Globus pallidus (tissue), 1 donor: ENCODE results near the gene CFAP99.
A peak's percentile ranks its signal among the peaks of the same experiment; 100 is the strongest.
"Not testable (repeated sequence)": the region's sequence is repeated elsewhere in the genome, so short reads cannot be mapped to it uniquely, and the experiment has no call there.

Experiments used
- DNase-seq: peaks from one replicate; pipeline ENCODE4 v3.0.0-alpha.2; 2015; ENCODE audit warnings: low spot score

CFAP99 gene

DNA sequence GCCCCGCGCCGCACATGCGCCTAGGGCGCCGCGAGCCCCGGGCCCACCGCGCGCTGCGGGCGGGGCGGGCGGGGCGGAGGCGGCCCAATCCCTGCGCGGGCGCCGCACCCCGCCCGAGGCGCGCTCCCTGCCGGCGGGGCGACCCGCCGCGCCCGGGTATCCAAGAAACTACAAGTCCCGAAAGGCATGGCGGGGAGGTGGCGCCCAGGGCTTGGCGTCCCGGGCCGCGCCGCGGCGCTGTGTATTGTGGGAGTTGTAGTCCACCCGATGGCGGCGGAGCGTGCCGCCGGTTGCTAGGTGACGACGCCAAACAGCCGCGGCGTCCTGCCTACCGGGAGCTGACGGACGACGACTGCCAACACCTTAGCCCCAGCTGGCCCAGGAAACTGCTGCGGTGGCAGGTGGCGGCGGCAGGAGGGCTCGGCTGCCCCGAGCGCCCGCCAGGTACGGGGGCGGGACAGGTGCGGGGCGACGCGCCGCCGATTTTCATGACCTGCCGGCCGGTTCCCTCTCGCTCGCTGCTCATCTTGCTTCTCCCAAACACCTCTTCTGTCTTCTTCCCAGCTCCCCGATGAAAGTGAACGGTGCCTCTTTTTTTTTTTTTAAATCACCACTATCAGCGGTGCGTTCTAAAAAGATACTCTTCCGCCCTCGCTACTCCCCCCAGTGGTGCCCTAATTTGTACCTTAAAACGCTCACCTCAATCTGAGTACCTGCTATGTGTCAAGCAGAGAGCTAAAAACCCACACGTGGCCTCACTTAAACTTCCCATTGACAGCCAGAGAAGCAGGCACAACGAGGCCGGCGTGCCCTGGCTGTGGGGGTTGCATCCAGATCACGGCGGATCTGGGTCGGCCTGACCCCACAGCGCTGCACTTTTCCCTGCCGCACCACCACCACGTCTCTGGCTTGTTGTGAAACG, at the start of gene CFAP99:
TSS of gene CFAP99 (plus strand) at position 306 of the 922 bp plus-strand sequence.
- DNase-seq = peak; percentile 93

DNA sequence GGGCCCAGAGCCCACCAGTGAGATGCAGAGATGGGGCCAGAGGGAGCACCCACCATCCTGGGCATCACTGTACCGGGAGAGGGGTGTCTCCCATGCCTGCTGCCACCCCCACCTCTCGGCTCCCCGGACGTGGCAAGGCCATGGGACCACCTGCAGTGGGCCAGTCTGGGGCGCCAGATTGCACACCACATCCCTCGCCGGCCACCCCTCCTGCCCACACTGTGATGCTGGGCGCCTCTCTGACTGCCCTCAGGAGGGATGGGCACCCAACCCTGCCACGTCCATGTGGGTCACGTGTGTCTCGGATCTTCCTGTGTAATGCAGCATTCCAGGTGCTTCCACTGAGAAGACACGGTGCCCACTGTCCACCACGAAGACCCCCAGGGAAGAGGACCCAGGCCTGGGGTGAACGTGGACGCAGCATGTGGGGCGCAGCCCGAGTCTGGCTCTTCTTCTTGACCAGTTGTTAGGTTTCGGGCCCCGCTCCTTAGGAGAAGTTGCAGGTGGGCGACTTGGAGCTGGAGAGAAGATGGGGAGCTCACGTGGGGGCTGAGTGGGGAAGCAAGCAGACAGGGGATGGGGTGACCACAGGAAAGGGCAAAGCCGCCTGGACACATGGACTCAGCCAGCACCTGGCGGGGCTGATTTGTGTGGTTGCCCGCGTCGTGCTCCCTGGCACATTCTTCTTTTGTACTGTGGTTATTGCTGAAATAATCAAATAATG, 48.0 kb upstream of the CFAP99 start:
- DNase-seq = no peak

DNA sequence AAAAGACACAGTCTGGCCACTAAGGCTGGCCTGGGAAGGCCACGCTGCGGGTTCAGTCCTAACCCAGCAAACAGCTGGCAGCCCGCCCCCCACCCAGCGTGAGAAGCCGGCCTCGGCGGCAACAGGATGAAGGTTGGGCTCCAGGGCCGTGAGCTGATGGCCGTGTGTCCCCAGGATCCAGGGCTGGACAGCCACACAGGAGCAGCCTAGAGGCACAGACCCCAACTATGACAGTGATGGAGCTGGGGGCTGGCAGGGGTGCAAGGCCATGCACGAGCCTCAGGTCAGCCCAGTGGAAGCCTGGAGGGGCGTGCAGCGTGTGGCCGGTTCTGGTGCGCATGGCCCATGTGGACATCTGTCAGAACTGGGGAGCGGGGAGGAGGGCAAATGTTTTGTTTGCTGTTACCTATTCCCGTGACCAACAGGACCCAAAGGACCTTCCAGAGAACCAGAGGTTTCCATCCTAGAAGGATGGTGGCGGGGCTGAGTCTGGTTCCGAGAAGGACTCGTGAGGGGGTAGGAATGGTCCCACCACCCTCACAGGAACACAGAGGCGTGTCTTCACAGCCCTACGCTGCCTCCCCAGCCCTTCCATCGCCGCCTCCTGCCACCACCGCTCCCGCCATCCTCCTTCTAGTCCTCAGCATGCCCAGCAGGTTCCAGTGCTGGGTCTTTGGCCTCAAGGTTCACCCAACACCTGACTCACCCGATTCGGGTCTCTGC, 46.8 kb upstream of the CFAP99 start:
- DNase-seq = no peak

DNA sequence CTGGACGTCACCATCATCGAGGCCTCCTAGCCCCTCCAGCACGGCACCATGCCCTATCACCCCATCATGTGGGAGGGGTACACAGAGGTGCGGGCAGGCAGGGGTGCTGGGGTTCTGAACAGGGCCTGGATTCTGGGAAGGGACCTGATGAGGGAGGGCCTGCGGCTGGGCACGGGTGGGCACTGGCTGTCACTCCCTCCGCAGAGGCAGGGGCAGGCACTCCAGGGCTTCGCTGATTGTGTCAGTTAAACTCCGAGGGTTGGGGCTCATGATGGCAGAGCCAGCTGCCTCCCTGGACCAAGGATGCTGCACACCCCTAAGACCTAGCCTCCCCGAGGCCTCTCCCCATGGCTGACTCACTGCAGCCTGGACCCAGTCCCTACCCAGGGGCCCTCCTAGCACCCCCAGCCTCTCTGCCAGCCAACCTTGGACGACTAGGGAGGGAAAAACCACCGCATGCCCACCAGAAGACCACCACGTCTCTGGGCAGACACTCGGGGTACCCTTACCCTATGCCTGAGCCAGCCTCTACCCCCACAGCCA, 46.2 kb upstream of the CFAP99 start:
- no peak for DNase-seq

DNA sequence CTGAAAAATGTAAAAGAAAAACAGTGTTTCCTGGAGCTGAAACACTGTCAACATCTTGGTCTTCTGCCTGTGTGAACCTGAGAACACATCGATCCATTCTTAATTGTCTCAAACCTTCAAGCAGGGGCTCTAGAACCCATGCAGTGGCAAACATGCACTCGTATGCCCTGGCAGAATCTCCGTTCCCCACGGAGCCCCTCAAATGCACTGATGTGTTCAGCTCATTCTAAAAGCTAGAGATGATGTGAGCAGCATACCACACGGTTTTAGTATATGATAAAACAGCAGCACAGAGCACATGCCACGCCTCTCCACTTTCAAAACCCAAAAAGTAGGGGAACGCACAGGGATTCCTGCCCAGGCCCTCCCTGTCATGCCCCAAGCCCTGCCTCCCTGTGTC, 45.2 kb upstream of the CFAP99 start:
- no peak for DNase-seq

DNA sequence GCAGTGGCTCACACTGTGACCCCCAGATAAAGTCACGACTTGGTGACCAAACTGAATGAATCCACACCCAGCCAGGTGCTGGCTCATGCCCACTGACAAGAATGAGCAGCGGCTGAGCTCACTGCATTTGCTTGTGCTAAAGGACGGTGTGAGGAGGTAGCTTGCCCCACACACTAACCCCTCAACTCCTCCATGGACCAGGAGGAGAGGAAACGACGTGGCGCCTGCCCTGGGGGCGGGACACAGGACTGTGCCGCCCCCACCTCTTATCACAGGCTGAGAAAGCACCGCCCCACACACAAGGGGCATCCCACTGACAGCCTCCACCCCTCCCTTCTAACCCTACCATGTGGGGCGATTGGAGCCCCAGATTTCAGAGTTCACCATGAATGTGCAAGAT, 43.3 kb upstream of the CFAP99 start:
- no peak for DNase-seq

DNA sequence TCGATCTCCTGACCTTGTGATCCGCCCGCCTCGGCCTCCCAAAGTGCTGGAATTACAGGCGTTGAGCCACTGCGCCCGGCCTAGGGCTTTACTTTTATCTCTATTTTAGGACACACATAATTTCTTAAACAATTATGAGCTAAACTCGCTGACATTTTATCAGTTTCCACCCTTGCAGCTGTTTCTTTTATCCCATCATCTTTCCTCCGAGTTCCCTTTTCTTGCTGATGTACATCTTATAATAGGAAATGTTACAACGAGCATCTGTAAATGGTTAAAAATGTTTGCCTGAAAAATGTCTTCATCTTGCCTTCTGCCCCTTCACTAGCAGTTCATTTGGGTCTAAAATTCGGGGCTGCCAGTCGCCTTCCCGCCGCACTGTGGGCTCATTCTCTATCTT, 41.5 kb upstream of the CFAP99 start:
- no peak for DNase-seq

DNA sequence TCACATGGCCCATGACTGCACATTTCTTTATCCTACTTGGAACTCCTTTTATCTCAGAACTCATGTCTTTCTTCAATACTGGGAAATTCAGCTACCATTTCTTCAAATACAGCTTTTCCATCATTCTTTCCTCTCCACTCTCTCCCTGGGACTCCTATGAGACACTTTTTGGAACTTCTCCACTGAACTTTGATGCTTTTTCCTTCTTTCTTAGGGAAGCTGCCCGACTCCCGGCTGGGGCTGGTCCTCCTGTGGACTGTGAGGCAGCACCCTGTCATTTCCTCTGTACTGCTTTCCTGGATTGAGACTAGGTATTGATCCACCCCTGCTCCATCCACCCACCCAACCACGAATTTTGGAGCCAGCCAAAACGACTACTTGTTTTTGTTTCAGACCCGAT, 40.4 kb upstream of the CFAP99 start:
- DNase-seq = no peak

DNA sequence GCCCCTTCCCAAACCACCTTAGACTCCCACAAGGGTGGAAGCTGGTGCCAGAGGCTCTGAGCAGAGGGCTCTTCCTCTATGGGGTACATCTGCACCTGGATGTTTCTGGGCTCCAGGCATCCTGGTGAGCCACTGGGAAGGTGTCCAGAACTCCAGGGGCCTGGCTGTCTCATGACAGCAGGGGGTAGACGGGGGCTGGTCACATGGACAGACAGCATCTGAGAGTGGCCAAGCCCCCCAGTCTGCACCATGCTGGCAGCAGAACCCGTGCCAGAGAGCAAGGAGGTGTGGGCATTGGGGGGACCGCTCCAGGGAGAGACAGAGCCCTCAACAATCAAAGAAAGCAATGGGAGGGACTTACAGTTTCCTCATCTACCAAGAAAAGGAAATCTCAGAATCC, 39.9 kb upstream of the CFAP99 start:
- DNase-seq = no peak

DNA sequence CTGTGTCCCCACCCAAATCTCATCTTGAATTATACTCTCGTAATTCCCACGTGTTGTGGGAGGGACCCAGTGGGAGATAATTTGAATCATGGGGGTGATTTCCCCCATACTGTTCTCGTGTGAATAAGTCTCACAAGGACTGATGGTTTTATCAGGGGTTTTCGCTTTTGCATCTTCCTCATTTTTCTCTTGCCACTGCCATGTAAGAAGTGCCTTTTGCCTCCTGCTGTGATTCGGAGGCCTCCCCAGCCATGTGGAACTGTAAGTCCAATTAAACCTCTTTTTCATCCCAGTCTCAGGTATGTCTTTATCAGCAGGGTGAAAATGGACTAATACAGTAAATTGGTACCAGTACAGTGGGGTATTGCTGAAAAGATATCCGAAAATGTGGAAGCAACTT, 38.2 kb upstream of the CFAP99 start:
- DNase-seq = not testable (repeated sequence)

DNA sequence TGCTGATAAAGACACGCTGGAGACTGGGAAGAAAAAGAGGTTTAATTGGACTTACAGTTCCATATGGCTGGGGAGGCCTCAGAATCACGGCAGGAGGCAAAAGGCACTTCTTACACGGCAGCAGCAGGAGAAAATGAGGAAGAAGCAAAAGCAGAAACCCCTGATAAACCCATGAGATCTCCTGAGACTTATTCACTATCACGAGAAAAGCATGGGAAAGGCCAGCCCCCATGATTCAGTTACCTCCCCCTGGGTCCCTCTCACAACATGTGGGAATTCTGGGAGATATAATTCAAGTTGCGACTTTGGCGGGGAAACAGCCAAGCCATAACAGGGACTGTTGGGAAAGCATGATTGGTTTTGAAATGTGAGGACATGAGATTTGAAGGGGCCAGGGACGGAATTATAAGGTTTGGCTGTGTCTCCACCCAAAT, 36.0 kb upstream of the CFAP99 start:
- DNase-seq = not testable (repeated sequence)

DNA sequence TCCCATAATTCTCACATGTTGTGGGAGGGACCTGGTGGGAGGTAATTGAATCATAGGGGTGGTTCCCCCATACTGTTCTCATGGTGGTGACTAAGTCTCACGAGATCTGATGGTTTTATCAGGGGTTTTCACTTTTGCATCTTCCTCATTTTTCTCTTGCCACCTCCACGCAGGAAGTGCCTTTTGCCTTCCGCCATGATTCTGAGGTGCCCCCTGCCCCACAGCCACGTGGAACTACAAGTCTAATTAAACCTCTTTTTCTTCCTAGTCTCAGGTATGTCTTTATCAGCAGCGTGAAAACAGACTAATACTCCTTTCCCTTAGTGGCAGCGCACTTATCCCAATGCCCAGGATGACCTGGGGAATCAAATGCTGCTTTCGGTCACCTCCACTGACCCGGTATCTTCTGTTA, 35.5 kb upstream of the CFAP99 start:
- DNase-seq = not testable (repeated sequence)

DNA sequence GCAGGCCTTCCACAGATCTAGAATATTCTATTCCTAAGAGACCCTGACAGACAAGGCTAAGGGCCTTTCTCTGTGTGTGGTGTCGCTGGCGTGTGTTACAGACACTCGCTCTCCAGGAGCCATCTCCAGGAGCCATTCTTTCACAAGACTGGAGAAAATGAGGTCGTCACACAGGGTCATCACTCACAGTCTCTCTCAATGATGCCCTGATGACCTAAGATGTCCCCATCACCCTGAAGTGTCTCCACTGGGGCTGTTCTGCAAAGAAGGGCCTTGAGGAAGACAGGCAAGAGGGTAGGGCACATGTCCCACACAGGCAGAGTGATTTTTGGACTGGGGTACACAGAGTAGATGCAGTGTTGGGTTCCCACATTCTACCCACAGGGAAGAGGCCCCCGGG, 35.0 kb upstream of the CFAP99 start:
- DNase-seq = no peak

DNA sequence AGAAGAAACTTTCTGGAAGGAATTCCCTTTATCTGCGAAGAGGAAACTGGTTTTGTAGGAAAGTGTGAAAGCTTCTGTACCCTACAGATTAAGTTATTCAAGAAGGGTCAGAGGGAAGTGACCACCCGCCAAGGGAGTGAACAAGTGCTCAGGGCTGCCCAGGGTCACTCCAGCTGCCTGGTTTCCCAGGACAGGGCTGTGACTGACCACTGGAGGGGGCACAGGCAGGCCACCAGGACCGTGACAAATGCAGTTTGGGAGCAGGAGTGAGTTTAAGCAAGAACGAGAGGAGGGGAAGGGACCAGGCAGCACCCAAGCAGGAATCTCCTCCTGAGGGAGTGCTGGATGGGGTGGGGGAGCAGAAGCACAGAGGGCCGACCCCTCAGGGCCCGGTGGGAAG, 34.5 kb upstream of the CFAP99 start:
- DNase-seq = no peak

DNA sequence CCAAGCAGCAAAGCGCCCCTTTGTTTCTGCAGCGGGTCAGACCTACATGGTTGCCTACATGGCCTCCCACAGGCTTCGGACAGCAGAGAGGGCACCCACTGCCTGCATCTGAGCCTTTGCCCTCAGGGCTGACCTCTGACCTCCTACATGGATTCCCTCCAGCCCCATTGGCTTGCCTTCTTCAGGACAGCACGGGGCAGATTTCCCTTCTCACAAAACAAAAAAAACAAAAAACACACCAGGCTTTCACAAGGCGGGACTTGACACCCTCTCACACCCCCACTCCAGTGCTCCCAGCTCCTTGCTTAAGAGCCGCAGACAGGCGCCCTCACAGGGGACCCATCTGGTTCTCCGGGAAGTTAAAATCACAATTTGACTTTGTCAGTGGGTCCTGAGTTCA, 33.2 kb upstream of the CFAP99 start:
- no peak for DNase-seq

DNA sequence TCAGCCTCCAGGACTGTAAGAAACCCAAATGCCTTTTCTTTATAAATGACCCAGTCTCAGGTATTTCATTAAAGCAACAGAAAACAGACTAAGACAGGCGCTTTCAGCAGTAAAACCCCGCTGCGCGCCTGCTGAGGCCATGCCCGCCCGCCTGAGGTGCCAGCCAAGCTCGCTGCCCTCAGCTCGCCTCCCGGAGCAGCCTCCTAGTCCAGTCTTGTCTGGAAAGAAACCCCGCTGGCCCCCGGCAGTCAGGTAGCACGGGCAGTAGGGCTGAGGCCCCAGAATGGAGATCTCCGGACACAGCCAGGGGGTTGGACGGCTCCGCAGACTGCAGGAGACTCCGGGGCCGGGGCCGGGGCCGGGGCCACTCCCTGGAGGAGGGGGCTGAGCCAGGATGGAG, 32.0 kb upstream of the CFAP99 start:
- no peak for DNase-seq

DNA sequence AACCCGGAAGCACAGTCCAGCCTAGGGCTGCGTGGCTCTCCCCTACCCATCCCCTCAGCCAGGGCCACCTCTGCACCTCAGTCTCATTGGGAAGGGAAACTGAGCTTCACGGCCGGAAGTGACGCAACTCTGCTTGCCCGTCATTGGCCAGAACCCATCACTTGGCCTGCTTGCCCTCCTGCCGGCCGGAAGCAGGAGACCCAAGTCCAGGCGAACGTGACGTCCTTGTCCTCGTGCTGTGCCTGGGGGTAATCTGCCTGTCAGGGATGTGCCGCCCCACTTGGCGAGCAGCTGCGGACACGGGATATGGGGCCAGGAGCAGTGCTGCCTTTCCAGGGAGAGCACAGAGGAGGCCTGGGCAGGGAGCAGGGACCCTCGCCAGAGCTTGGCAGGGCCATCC, 31.5 kb upstream of the CFAP99 start:
- DNase-seq = no peak

DNA sequence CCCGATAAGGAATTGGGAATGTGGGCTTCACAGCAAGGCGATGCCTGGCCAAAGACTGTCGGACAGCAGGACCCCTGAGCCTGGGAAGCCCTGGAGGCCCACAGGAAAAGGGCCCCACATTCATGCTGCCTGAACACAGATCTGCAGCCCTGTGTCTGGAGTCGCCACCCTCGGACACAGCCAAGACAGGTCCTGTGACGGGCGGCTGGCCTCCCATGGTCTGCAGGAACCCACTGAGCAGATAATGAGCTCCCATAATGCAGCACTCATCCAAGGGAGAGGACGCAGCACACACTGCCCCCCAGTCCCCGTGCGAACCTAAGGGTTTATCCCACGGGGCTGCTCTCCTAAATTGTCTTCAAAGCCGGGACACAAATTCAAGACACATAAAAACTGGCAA, 30.9 kb upstream of the CFAP99 start:
- no peak for DNase-seq

DNA sequence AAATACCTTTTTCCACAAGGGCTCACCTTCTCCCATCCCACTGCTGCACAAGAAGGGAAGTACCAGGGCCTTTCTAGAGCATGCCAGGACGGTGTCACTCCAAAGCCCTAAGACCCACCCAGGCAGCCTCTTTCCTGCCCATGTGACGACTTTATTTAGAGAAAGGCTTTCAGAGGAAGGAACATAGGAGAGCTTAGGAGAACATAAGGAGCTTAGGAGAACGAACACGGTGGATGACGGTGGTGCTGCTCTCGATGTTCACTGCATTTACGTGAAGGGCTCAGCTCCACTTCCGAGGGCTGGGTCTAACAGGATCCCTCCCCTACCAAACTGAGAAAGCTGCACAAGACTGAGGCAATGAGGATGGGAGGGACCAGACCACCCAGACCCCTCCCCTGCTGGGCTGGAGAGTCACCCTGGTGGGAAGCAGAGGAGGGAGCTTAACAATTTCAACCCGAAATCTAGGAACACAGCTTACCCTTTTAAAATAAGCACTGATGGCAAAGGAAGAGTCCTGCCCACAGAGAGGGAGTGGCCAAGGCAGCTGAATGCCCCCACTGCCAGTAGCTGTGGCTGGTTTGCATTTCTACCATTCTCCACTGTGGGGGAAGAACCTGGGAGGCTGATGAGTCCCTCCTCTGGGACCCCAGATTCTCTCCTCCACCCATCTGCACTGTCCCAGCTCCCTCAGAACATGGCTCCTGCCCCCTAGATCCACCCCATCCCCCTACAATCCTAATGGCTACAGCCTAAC, 30.1 kb upstream of the CFAP99 start:
- DNase-seq = no peak

DNA sequence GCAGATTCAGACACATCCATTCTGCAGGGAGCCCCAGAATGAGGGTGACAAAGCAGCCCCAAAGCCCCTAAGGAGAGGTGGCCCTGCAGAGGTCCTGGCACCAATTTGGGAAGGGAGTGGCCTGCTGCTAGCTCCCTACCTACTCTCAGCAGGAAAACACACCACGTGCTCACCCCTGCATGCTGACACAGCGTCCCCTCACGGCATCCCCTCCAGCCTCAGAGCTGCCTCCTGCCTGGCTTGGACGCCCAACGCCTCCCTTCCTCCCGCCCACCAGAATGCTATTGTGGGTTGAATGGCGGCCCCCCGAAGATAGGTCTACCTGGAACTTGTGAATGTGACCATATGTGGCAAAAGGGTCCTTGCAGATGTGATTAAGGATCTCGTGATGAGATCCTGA, 29.1 kb upstream of the CFAP99 start:
- DNase-seq = no peak

DNA sequence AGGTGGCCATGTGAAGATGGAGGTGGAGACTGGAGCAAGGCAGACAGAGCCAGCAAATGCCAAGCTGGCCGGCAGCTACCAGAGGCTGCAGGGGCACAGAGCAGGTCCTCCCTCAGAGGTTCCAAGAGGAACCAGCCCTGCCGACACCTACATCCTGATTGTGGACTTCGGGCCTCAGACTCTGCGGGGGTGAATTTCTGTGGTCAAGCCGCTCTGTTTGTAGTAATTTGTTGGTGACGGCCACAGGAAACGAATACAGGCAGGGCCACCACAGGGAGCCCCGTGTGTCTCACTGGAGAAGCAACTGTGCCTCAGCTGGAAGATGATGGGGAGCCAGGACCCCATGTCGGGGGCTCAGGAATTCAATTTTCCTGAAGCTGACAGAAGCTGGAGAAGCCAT, 28.6 kb upstream of the CFAP99 start:
- DNase-seq = no peak
